NT2/D1 (cell line): Measurements from ENCODE around the gene OR8G1.

Experiments
- SUZ12 ChIP-seq: IDR thresholded peaks from 2 replicates; pipeline ENCODE4 v1.6.1; 2011; ENCODE audit not compliant: insufficient read length, insufficient read depth; ENCODE audit errors: extremely low read depth
- YY1 ChIP-seq: IDR thresholded peaks from 2 replicates; pipeline ENCODE4 v1.6.1; 2011; ENCODE audit not compliant: insufficient read length, insufficient read depth
- ZNF274 ChIP-seq: IDR thresholded peaks from 2 replicates; pipeline ENCODE4 v1.6.1; 2011; ENCODE audit warnings: mild to moderate bottlenecking, low read depth, low read length

DNA sequence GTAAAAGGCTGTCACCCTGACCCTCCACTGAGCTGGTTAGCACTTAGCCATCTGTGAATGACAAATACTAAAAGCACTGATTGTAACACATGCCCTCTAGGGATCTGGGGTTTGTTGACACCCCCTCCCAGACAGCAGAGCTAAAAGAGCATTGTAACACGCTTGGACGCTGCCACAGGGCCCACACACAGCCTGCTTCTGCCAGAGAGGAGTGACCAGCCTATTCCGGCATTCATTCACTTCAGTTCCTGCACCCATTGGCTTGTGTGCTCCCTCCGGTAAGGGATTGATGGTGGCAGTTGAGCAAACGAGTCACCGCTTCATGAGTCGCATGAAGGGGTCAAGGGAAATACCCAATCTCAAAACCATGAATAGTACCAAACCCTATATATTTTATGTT, 42.0 kb upstream of the OR8G1 start:
- TF ChIP-seq ZNF274: no peak
- TF ChIP-seq YY1: no peak
- TF ChIP-seq SUZ12: no peak
